SIG-M5 treated with dmso at 0.1 percent for 504 hours (cell line): Measurements from ENCODE around the gene ZNF777.

ENCODE experiments used
- DNase-seq: peaks from one replicate; lab custom pipeline; 2025; ENCODE audit not compliant: unreplicated experiment; lab: John Stamatoyannopoulos, UW

Gene ZNF777

GRCh38 chr7:149477494-149478443 is 16.9 kb upstream of the ZNF777 start:
- DNase-seq = no peak

GRCh38 chr7:149476791-149477190 is 15.9 kb upstream of the ZNF777 start:
- DNase-seq = no peak

- no peak for DNase-seq
Measured at GRCh38 chr7:149475121-149476045, 14.5 kb upstream of the ZNF777 start.

- DNase-seq = no peak
Measured at GRCh38 chr7:149474309-149475120, 13.7 kb upstream of the ZNF777 start.

GRCh38 chr7:149473251-149473650 is 12.4 kb upstream of the ZNF777 start:
- DNase-seq = no peak

- DNase-seq = no peak
Measured at GRCh38 chr7:149471289-149471953, 10.6 kb upstream of the ZNF777 start.

GRCh38 chr7:149469806-149470205 is 8.9 kb upstream of the ZNF777 start:
- DNase-seq = no peak

- no peak for DNase-seq
Measured at GRCh38 chr7:149468208-149468607, 7.3 kb upstream of the ZNF777 start.

- no peak for DNase-seq
Measured at GRCh38 chr7:149467321-149467859, 6.5 kb upstream of the ZNF777 start.

- DNase-seq = no peak
Measured at GRCh38 chr7:149466364-149466763, 5.5 kb upstream of the ZNF777 start.

- no peak for DNase-seq
Measured at GRCh38 chr7:149463500-149464161, 2.8 kb upstream of the ZNF777 start.

- no peak for DNase-seq
Measured at GRCh38 chr7:149462101-149462520, 1.2 kb upstream of the ZNF777 start.

- no peak for DNase-seq
Measured at GRCh38 chr7:149459540-149460452, 1.1 kb downstream of the ZNF777 start.

- DNase-seq = no peak
Measured at GRCh38 chr7:149459201-149459539, 1.7 kb downstream of the ZNF777 start.

- no peak for DNase-seq
Measured at GRCh38 chr7:149458235-149458634, 2.6 kb downstream of the ZNF777 start.

GRCh38 chr7:149457766-149458165 is 3.1 kb downstream of the ZNF777 start:
- DNase-seq = no peak

GRCh38 chr7:149456506-149457421 is 4.1 kb downstream of the ZNF777 start:
- DNase-seq = no peak
